Measurements from ENCODE around the gene GRK5.

DNA sequence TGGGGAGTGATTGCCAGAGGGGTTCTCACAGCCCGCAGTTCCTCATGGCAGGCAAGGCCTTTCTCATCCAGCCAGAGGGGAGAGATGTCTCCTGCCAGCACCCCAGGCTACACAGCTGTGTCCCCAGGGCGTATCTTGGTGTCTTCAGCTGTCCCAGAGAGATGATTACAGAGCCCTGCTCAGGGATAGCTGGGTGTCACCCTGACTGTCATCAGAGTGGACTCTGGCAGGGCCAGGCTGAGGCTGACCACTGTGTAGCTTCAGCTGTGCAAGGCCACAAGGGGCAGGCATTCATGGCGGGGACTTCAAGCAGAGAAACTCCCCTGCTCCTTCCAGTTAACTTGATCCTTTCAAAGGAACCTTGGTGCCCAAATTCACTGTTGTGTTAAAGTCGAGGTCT is 211.0 kb downstream of the GRK5 start:
- TF ChIP-seq EZH2 (IDR thresholded peaks at IDR 0.05; ENCODE audit: insufficient read depth, poor library complexity, severe bottlenecking) (no peak), EZH2phosphoT487 (IDR thresholded peaks at IDR 0.05; ENCODE audit: insufficient read depth, low read depth) (no peak)
